H1 (cell line): ENCODE data around the gene S100A16. TPM values are rescaled to one million over a fixed set of nuclear protein-coding genes. Genes with fewer than 3 reads are reported as not detected.
A peak's percentile ranks its signal among the peaks of the same experiment; 100 is the strongest.

Experiments
- CTCF ChIA-PET: fragments of 300-600 bp; sonication (Branson Sonifier 250); formaldehyde crosslinking; loops from one replicate; lab custom pipeline; 2021; ENCODE audit not compliant: partially characterized antibody; lab: Charles Lee
- POLR2A ChIA-PET: fragments of 300-600 bp; sonication (Branson Sonifier 250); formaldehyde crosslinking; loops from one replicate; lab custom pipeline; 2021; ENCODE audit warnings: inconsistent platforms; ENCODE audit not compliant: partially characterized antibody; lab: Charles Lee
- DNase-seq, 2 experiments: peaks; one replicate each; pipeline versions ENCODE4 v3.0.0 to v3.0.0-alpha.2; 2010 to 2022; ENCODE audit warnings: low spot score in 2 of 2, low read depth in 1 of 2, mixed read lengths in 1 of 2
- FAIRE-seq: peaks from 2 replicates; lab custom pipeline; 2011; peaks lifted over from hg19 to GRCh38; lab: Jason Lieb, UNC
- H2AFZ ChIP-seq: 2 replicates; pipeline ENCODE4 v1.8.1; 2012; ENCODE audit warnings: low read length, inconsistent platforms
- H2AK5ac ChIP-seq: 2 replicates; pipeline ENCODE4 v1.6.1; 2013; ENCODE audit warnings: low read depth, low read length
- H2BK120ac ChIP-seq: replicated peaks from 2 replicates; pipeline ENCODE3; 2013; ENCODE audit warnings: low read depth, low read length, inconsistent platforms
- H2BK12ac ChIP-seq: 2 replicates; pipeline ENCODE4 v1.6.1; 2013; ENCODE audit warnings: low read depth, low read length
- H2BK15ac ChIP-seq: 2 replicates; pipeline ENCODE4 v1.6.1; 2013; ENCODE audit warnings: low read length
- H2BK20ac ChIP-seq: 2 replicates; pipeline ENCODE4 v1.6.1; 2013; ENCODE audit warnings: low read length
- H2BK5ac ChIP-seq: 2 replicates; pipeline ENCODE4 v1.6.1; 2013; ENCODE audit warnings: low read depth, low read length
- H3K14ac ChIP-seq: 2 replicates; pipeline ENCODE4 v1.6.1; 2013; ENCODE audit warnings: inconsistent platforms; ENCODE audit not compliant: insufficient read length
- H3K18ac ChIP-seq: 2 replicates; pipeline ENCODE4 v1.6.1; 2013; ENCODE audit warnings: low read length; ENCODE audit errors: extremely low read depth
- H3K23ac ChIP-seq: 2 replicates; pipeline ENCODE4 v1.6.1; 2013; ENCODE audit warnings: inconsistent platforms; ENCODE audit not compliant: insufficient read length
- H3K23me2 ChIP-seq: 2 replicates; pipeline ENCODE4 v1.6.1; 2013; ENCODE audit warnings: low read depth, low read length
- H3K27ac ChIP-seq: 2 replicates; pipeline ENCODE4 v1.6.1; 2011; ENCODE audit warnings: low read depth, low read length, inconsistent platforms
- H3K27me3 ChIP-seq, 4 experiments: replicated peaks in 1 of 4; 1 replicate in 1 of 4; 2 replicates in 3 of 4; pipeline versions ENCODE4 v1.6.1 to v1.8.1; 2011 to 2013; ENCODE audit warnings: low read length in 3 of 4, mild to moderate bottlenecking in 3 of 4, inconsistent platforms in 2 of 4, mixed read lengths in 2 of 4, moderate library complexity in 1 of 4; ENCODE audit not compliant: control insufficient read depth in 3 of 4, insufficient read depth in 3 of 4; ENCODE audit errors: extremely low read depth in 1 of 4
- H3K36me3 ChIP-seq, 4 experiments: 2 replicates each; pipeline versions ENCODE4 v1.6.1 to v1.8.1; 2011 to 2013; ENCODE audit warnings: mild to moderate bottlenecking in 4 of 4, low read length in 3 of 4, moderate library complexity in 2 of 4, control low read depth in 1 of 4, inconsistent platforms in 1 of 4; ENCODE audit not compliant: insufficient read depth in 4 of 4, control insufficient read depth in 2 of 4
- H3K4ac ChIP-seq: replicated peaks from 2 replicates; pipeline ENCODE3; 2013; ENCODE audit warnings: low read length, low read depth, mixed read lengths, inconsistent platforms; ENCODE audit not compliant: insufficient read length
- H3K4me1 ChIP-seq, 4 experiments: replicated peaks in 1 of 4; 1 replicate in 1 of 4; 2 replicates in 3 of 4; pipeline versions ENCODE4 v1.6.1 to v1.8.1; 2011 to 2013; ENCODE audit warnings: low read length in 3 of 4, inconsistent platforms in 2 of 4, mixed read lengths in 1 of 4; ENCODE audit not compliant: insufficient read depth in 4 of 4, control insufficient read depth in 3 of 4
- H3K4me2 ChIP-seq, 2 experiments: 2 replicates each; pipeline versions ENCODE4 v1.6.1 to v1.8.1; 2011 to 2013; ENCODE audit warnings: low read depth in 2 of 2, low read length in 2 of 2, control low read depth in 1 of 2, inconsistent platforms in 1 of 2, mild to moderate bottlenecking in 1 of 2; ENCODE audit not compliant: insufficient read depth in 1 of 2
- H3K4me3 ChIP-seq, 4 experiments: fragments of 200-600, 300-600 bp in 1 of 4; sonication (generic), shearing (Covaris generic), sonication (Bioruptor Twin) in 1 of 4; 2 replicates each; pipeline versions ENCODE4 v1.5.1 to v1.8.1; 2011 to 2016; ENCODE audit warnings: low read length in 4 of 4, low read depth in 3 of 4, control low read depth in 2 of 4, inconsistent platforms in 2 of 4, mild to moderate bottlenecking in 2 of 4, mixed read lengths in 1 of 4, moderate library complexity in 1 of 4; ENCODE audit not compliant: insufficient read depth in 2 of 4; ENCODE audit errors: extremely low read depth in 1 of 4
- H3K56ac ChIP-seq: replicated peaks from 2 replicates; pipeline ENCODE3; 2013; ENCODE audit warnings: low read depth, mild to moderate bottlenecking, mixed read lengths, low read length, inconsistent platforms; ENCODE audit not compliant: insufficient read length
- H3K79me1 ChIP-seq: 2 replicates; pipeline ENCODE4 v1.6.1; 2013; ENCODE audit warnings: low read depth, low read length, control low read depth
- H3K79me2 ChIP-seq, 2 experiments: 2 replicates each; pipeline versions ENCODE4 v1.6.1 to v1.8.1; 2012 to 2013; ENCODE audit warnings: low read length in 2 of 2, mild to moderate bottlenecking in 2 of 2, inconsistent platforms in 1 of 2; ENCODE audit not compliant: insufficient read depth in 2 of 2, control insufficient read depth in 1 of 2
- H3K9ac ChIP-seq, 4 experiments: replicated peaks in 1 of 4; 1 replicate in 1 of 4; 2 replicates in 3 of 4; pipeline versions ENCODE4 v1.6.1 to v1.8.1; 2011 to 2013; ENCODE audit warnings: low read depth in 3 of 4, low read length in 3 of 4, control low read depth in 2 of 4, mild to moderate bottlenecking in 2 of 4, moderate library complexity in 2 of 4, inconsistent platforms in 1 of 4; ENCODE audit errors: extremely low read depth in 1 of 4
- H3K9me3 ChIP-seq, 2 experiments: 2 replicates each; pipeline versions ENCODE4 v1.6.1 to v1.8.1; 2012 to 2013; ENCODE audit warnings: mild to moderate bottlenecking in 2 of 2, moderate library complexity in 2 of 2, control low read depth in 1 of 2, inconsistent platforms in 1 of 2, low read depth in 1 of 2, low read length in 1 of 2, mixed read lengths in 1 of 2; ENCODE audit not compliant: insufficient read depth in 2 of 2
- H4K20me1 ChIP-seq, 2 experiments: replicated peaks in 1 of 2; 2 replicates each; pipeline versions ENCODE3 to v1.8.1; 2011 to 2013; ENCODE audit warnings: inconsistent platforms in 2 of 2, low read length in 2 of 2, mild to moderate bottlenecking in 1 of 2; ENCODE audit not compliant: insufficient read depth in 2 of 2, control insufficient read depth in 1 of 2
- H4K5ac ChIP-seq: 2 replicates; pipeline ENCODE4 v1.6.1; 2013; ENCODE audit warnings: low read length, low read depth, mixed read lengths, inconsistent platforms; ENCODE audit not compliant: insufficient read length
- H4K8ac ChIP-seq: 2 replicates; pipeline ENCODE4 v1.8.0; 2013; ENCODE audit warnings: mild to moderate bottlenecking, moderate library complexity, low read length, inconsistent platforms; ENCODE audit not compliant: insufficient read depth; ENCODE audit errors: extremely low read depth
- H4K91ac ChIP-seq: replicated peaks from 2 replicates; pipeline ENCODE3; 2013; ENCODE audit warnings: low read length, mixed read lengths, inconsistent platforms; ENCODE audit not compliant: insufficient read length
- ASH2L ChIP-seq: fragments of 200-600, 300-600 bp; sonication (generic); IDR thresholded peaks from one replicate; pipeline ENCODE4 v1.7.1; 2017; ENCODE audit warnings: low read length
- CBX8 ChIP-seq: fragments of 300-800, 300-1000 bp; sonication (generic); IDR thresholded peaks from 2 replicates; pipeline ENCODE4 v1.7.1; 2016; ENCODE audit warnings: low read depth, low read length, borderline replicate concordance
- CEBPB ChIP-seq: IDR thresholded peaks from 2 replicates; pipeline ENCODE4 v1.6.1; 2012; ENCODE audit warnings: low read depth, low read length
- CHD1 ChIP-seq: IDR thresholded peaks from 2 replicates; pipeline ENCODE4 v1.6.1; 2012; ENCODE audit warnings: low read depth, low read length, improper control_type of control experiment
- CHD2 ChIP-seq: IDR thresholded peaks from 2 replicates; pipeline ENCODE4 v1.6.1; 2012; ENCODE audit warnings: low read length, improper control_type of control experiment
- EZH2 ChIP-seq: fragments of 200-600 bp; sonication (generic); IDR thresholded peaks from 2 replicates; pipeline ENCODE4 v1.7.1; 2012; ENCODE audit warnings: low read depth, mild to moderate bottlenecking, moderate library complexity, low read length, inconsistent platforms; ENCODE audit not compliant: severe bottlenecking
- MAFK ChIP-seq: IDR thresholded peaks from 2 replicates; pipeline ENCODE4 v1.6.1; 2012; ENCODE audit warnings: low read depth, mild to moderate bottlenecking, improper control_type of control experiment, low read length
- PHF8 ChIP-seq: fragments of 200-600 bp; sonication (generic); conservative IDR thresholded peaks from 2 replicates; pipeline ENCODE4 v1.7.1; 2012; ENCODE audit warnings: low read depth, mild to moderate bottlenecking, inconsistent platforms, low read length, moderate library complexity
- RFX5 ChIP-seq: IDR thresholded peaks from 2 replicates; pipeline ENCODE4 v1.6.1; 2011; ENCODE audit warnings: low read depth, low read length, improper control_type of control experiment, borderline replicate concordance
- SIX5 ChIP-seq: IDR thresholded peaks from 2 replicates; pipeline ENCODE4 v1.6.1; 2011; ENCODE audit warnings: mild to moderate bottlenecking, low read depth, low read length
- SP4 ChIP-seq: IDR thresholded peaks from 2 replicates; pipeline ENCODE4 v1.6.1; 2012; ENCODE audit warnings: low read length, inconsistent platforms
- WGBS, 2 experiments: shearing (Covaris generic) in 1 of 2; methylation state at CpG; one replicate each; pipeline versions ENCODE4 v1.1.6 to v1.1.7; 2013 to 2015; ENCODE audit warnings: low lambda C conversion rate in 2 of 2, mixed read lengths in 2 of 2, inconsistent platforms in 1 of 2, low coverage in 1 of 2, missing lambda C conversion rate in 1 of 2; ENCODE audit not compliant: insufficient replicate concordance in 2 of 2, insufficient coverage in 1 of 2, insufficient read length in 1 of 2; ENCODE audit errors: extremely low coverage in 1 of 2, missing lambda C conversion rate in 1 of 2; 5-methylcytosine and 5-hydroxymethylcytosine counted together
- polyA plus RNA-seq, 7 experiments: library from polyadenylated mRNA; depleted of rRNA in 3 of 7; stranded (reverse) in 5 of 7; unstranded in 2 of 7; fragments of >200 nt in 5 of 7; fragments of 200-250 nt in 2 of 7; gene quantifications; 1 replicate in 5 of 7; 2 replicates in 1 of 7; 4 replicates in 1 of 7; pipeline versions ENCODE4 v1.2.1 to v1.2.3, GENCODE V29; 2011 to 2013; ENCODE audit warnings: missing spikeins in 2 of 7, mixed read lengths in 2 of 7
- total RNA-seq: library from RNA; stranded (reverse); fragmentation: NEBNext Ultra II Directional; extraction: Animal tissue kit (Norgen Biotek cat#: 25700); gene quantifications from 2 replicates; pipeline ENCODE4 v1.2.1, GENCODE V29; 2021
- TF ChIP-seq, protein P1 (sequence below): IDR thresholded peaks from 2 replicates; pipeline ENCODE4 v1.6.1; 2012; ENCODE audit warnings: inconsistent platforms

S100A16 gene
- total and polyA plus RNA-seq, 2 of the 8 experiments (the other 6 are each of a cell fraction or from before 2014, with no cell fraction given): 14.9 to 61.4 TPM

DNA sequence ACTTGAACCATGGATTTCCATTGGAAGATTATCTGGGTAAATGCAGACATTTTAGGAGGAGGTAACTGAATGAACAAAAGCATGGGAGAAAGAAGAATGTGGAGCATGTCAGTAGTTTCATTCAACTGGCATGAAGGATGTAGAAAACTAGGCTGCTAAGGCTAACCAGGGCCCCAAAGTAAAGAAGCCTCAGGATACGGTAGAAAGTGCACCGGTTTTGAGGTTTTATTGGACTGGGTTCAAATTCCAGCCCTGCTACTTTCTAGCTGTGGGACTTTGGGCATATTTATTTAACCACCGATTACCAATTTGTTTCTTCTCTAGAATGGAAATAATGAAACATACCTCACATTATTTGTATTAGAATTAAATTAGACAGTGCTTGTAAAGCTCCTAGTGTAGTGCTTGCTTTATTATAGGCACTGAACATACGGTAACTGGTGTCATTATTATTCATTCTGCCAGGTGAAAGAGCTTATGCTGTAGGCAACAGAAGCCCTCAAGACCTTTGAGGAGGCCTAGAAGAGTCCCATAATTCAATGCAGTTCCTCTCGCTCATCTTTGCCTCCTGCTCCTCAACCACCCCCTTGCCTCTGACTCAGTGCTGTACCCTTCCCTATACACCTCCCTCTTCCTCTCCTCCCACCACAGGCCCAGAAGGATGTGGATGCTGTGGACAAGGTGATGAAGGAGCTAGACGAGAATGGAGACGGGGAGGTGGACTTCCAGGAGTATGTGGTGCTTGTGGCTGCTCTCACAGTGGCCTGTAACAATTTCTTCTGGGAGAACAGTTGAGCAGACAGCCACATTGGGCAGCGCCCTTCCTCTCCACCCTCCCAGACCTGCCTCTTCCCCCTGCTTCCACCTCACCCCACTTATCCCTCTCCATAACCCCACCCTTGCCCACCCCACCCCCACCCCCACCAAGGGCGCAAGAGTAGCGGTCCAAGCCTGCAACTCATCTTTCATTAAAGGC lies 18.4 kb upstream of the S100A16 start:
- peaks cover 0 to 15% (median 10%) of the 10 kb centered on the region in 4 experiments; a peak in 6 of 7 replicates for H3K4me1 ChIP-seq
- no peak overlapping the region for H2BK120ac ChIP-seq
- no peak overlapping the region for H4K8ac ChIP-seq
- H3K27ac ChIP-seq: no peak overlapping the region
- H3K9me3 ChIP-seq: no peaks in the 10 kb centered on the region
- H2AFZ ChIP-seq: no peak overlapping the region
- H4K5ac ChIP-seq: no peak overlapping the region
- H3K27me3 ChIP-seq: no peaks in the 10 kb centered on the region
- no peak overlapping the region for H2AK5ac ChIP-seq
- H3K23me2 ChIP-seq: peaks cover 7% of the 10 kb centered on the region
- no peak overlapping the region for H2BK20ac ChIP-seq
- ChIA-PET POLR2A (interaction anchor here (0.7 to 15.6 kb wide), 8 partner anchors 12 to 359 kb away, joined by 3 to 261 read pairs (median 3); partner anchors contain the start of genes RPS27, S100A14 and S100A16), CTCF (interaction anchor here (0.6 to 10.2 kb wide), 5 partner anchors 15 to 121 kb away, joined by 3 to 115 read pairs (median 63); partner anchors contain the start of genes S100A14 and S100A6)
- 0 out of 2 replicates have a peak overlapping the region, but pooled peaks have one; percentile 1 for H2BK15ac ChIP-seq
- no peak overlapping the region for H3K14ac ChIP-seq
- H3K4me2 ChIP-seq: no peak overlapping the region
- H3K4me3 ChIP-seq: no peak overlapping the region
- H4K20me1 ChIP-seq: no peaks in the 10 kb centered on the region
- no peak for DNase-seq
- FAIRE-seq: no peak
- H2BK5ac ChIP-seq: no peak overlapping the region
- no peaks in the 10 kb centered on the region for H3K79me1 ChIP-seq
- 95% methylated on average over 8 of the region's 10 CpGs; no CpG with 5 or more reads in 1 of the 2 experiments for WGBS, 2 experiments
- H2BK12ac ChIP-seq: no peak overlapping the region
- H3K18ac ChIP-seq: no peak overlapping the region
- no peak overlapping the region for H4K91ac ChIP-seq
- H3K36me3 ChIP-seq: peaks cover 1 to 6% (median 4%) of the 10 kb centered on the region in 4 experiments; a peak in 7 of 8 replicates
- no peak overlapping the region for H3K56ac ChIP-seq
- no peak overlapping the region for H3K9ac ChIP-seq
- H3K4ac ChIP-seq: no peak overlapping the region
- H3K23ac ChIP-seq: no peak overlapping the region
- peaks cover 0 to 20% of the 10 kb centered on the region in 2 experiments; a peak in 3 of 4 replicates for H3K79me2 ChIP-seq
- TF ChIP-seq, protein P1, sequence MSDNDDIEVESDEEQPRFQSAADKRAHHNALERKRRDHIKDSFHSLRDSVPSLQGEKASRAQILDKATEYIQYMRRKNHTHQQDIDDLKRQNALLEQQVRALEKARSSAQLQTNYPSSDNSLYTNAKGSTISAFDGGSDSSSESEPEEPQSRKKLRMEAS: no peak
- TF ChIP-seq SP4: no peak
- no peak for TF ChIP-seq ASH2L
- no peak for TF ChIP-seq MAFK
- TF ChIP-seq CHD1: no peak
- TF ChIP-seq CBX8: no peak
- TF ChIP-seq SIX5: no peak
- no peak for TF ChIP-seq RFX5
- TF ChIP-seq CEBPB: no peak
- TF ChIP-seq EZH2: no peak
- no peak for TF ChIP-seq PHF8
- TF ChIP-seq CHD2: no peak
